Brain microvascular endothelial cell (primary cell): ENCODE results near the gene FRAS1.

Source experiments
- DNase-seq: peaks from one replicate; pipeline ENCODE4 v3.0.0-alpha.2; 2020
- H3K27ac ChIP-seq: fragments of 250-450 bp; sonication (Bioruptor Pico); 2 replicates; pipeline ENCODE4 v1.5.1; 2020; ENCODE audit warnings: mild to moderate bottlenecking, moderate library complexity
- H3K27me3 ChIP-seq: fragments of 250-450 bp; sonication (Bioruptor Pico); replicated peaks from 2 replicates; pipeline ENCODE4 v1.5.1; 2020; ENCODE audit warnings: mild to moderate bottlenecking
- H3K36me3 ChIP-seq: fragments of 250-450 bp; sonication (Bioruptor Pico); replicated peaks from 2 replicates; pipeline ENCODE4 v1.5.1; 2020; ENCODE audit warnings: mild to moderate bottlenecking
- H3K4me3 ChIP-seq: 2 replicates; pipeline ENCODE4 v1.5.1; 2011; ENCODE audit warnings: low read depth, mild to moderate bottlenecking, control low read depth, low read length, moderate library complexity
- CTCF ChIP-seq: IDR thresholded peaks from 2 replicates; pipeline ENCODE4 v1.5.1; 2011; ENCODE audit warnings: low read depth, mild to moderate bottlenecking, moderate library complexity, low read length, control low read depth, inconsistent platforms; ENCODE audit errors: missing control alignments
- in situ Hi-C: cut with HindIII; loops from 2 replicates; pipeline ENCODE4 v1.10.0; 2017; ENCODE audit warnings: low sequenced_read_pairs, low pct_ligation_motif_present

FRAS1 gene

GRCh38 chr4:78143634-78144033 lies 86.5 kb downstream of the FRAS1 start:
- in situ Hi-C loops: no loop called here
- Histone ChIP-seq H3K36me3 (no peaks in the 10 kb centered on the region), H3K4me3 (no peak overlapping the region), H3K27ac (no peak overlapping the region), H3K27me3 (no peaks in the 10 kb centered on the region)
- DNase-seq: no peak
- TF ChIP-seq CTCF: no peak

- no peak for TF ChIP-seq CTCF
- H3K36me3 ChIP-seq: no peaks in the 10 kb centered on the region
- H3K27me3 ChIP-seq: no peaks in the 10 kb centered on the region
- no peak overlapping the region for H3K27ac ChIP-seq
- in situ Hi-C loops: no loop called here
- no peak overlapping the region for H3K4me3 ChIP-seq
- DNase-seq: no peak
Observed at GRCh38 chr4:78145008-78145407, 87.9 kb downstream of the FRAS1 start.

- no peak overlapping the region for H3K4me3 ChIP-seq
- no peaks in the 10 kb centered on the region for H3K27me3 ChIP-seq
- H3K27ac ChIP-seq: no peak overlapping the region
- TF ChIP-seq CTCF: no peak
- DNase-seq: peak; percentile 30
- in situ Hi-C loops: no loop called here
- no peaks in the 10 kb centered on the region for H3K36me3 ChIP-seq
Observed at GRCh38 chr4:78145622-78146021, 88.5 kb downstream of the FRAS1 start.

- no peak for DNase-seq
- no peaks in the 10 kb centered on the region for H3K27me3 ChIP-seq
- in situ Hi-C loops: no loop called here
- no peak overlapping the region for H3K4me3 ChIP-seq
- no peaks in the 10 kb centered on the region for H3K36me3 ChIP-seq
- TF ChIP-seq CTCF: no peak
- H3K27ac ChIP-seq: no peak overlapping the region
Observed at GRCh38 chr4:78149751-78150542, 92.8 kb downstream of the FRAS1 start.

- no peak for DNase-seq
- H3K27ac ChIP-seq: no peak overlapping the region
- H3K4me3 ChIP-seq: no peak overlapping the region
- TF ChIP-seq CTCF: no peak
- no peaks in the 10 kb centered on the region for H3K27me3 ChIP-seq
- H3K36me3 ChIP-seq: no peaks in the 10 kb centered on the region
- in situ Hi-C loops: no loop called here
Observed at GRCh38 chr4:78150543-78150864, 93.4 kb downstream of the FRAS1 start.

GRCh38 chr4:78152795-78153194 lies 95.7 kb downstream of the FRAS1 start:
- in situ Hi-C loops: no loop called here
- H3K36me3 ChIP-seq: no peaks in the 10 kb centered on the region
- no peak for TF ChIP-seq CTCF
- no peaks in the 10 kb centered on the region for H3K27me3 ChIP-seq
- H3K4me3 ChIP-seq: no peak overlapping the region
- no peak overlapping the region for H3K27ac ChIP-seq
- no peak for DNase-seq
